Measurements from ENCODE around the gene COX17. TPM values are rescaled to one million over a fixed set of nuclear protein-coding genes. Genes with fewer than 3 reads are reported as not detected.
A peak's percentile ranks its signal among the peaks of the same experiment; 100 is the strongest.

The COX17 gene
- 34.1 TPM for total RNA-seq
- polyA plus RNA-seq, result 100 to 1,000 TPM in 2 of 4 donors, 10 to 100 TPM in 2; 82.1 to 124 (median 97.2) TPM

GRCh38 chr3:119676771-119677640 lies at the start of gene COX17:
Gene COX17, minus strand, starts transcription at chr3:119677406. Its CDS starts 96 bp downstream, at chr3:119677310.
- H3K36me3 ChIP-seq (ENCODE audit: control insufficient read depth, insufficient read depth, low read length), result peaks cover 31% of the 10 kb centered on the region
- H3K4me1 Mint-ChIP-seq, result peaks cover 13 to 43% (median 35%) of the 10 kb centered on the region in 4 donors
- H3K27me3 Mint-ChIP-seq, result peaks cover 5% of the 10 kb centered on the region

DNA sequence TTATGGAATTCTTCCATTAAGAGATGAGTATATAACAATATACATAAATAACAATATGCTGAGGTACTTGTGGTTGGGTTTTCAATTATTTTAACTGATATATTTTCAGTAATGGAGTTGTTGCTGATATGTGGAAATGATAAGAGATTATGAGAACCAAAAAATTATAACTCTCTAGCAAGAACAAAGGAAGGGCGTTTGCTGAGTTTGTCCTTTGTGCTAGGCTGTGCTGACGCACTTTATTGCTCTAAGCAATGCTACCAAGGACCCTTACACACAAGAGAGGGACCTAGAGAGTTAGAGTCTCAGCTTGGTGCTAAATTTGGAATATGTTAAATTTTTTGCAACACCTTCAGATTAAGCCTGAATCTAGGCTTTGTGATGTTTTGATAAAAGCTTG lies 49.7 kb upstream of the COX17 start:
- Histone ChIP-seq H3K4me3 (ENCODE audit: low read depth, low read length) (no peak overlapping the region), H3K9me3 (ENCODE audit: control insufficient read depth in 2 of 2, low read length in 2 of 2) (no peaks in the 10 kb centered on the region), H3K27ac (ENCODE audit: insufficient read depth, low read length, poor library complexity, severe bottlenecking) (no peak overlapping the region), H3K27me3 (ENCODE audit: control insufficient read depth, insufficient read depth, low read length) (no peaks in the 10 kb centered on the region), H3K4me1 (ENCODE audit: control insufficient read depth, insufficient read depth, low read length, poor library complexity, severe bottlenecking) (no peaks in the 10 kb centered on the region), H3K36me3 (ENCODE audit: control insufficient read depth, insufficient read depth, low read length) (no peaks in the 10 kb centered on the region)
- no peak overlapping the region for H3K27ac Mint-ChIP-seq
- ATAC-seq (ENCODE audit: low read depth in 2 of 2) (no peak), DNase-seq (no peak)
- no peaks in the 10 kb centered on the region for H3K36me3 Mint-ChIP-seq
- no peak overlapping the region for H3K4me3 Mint-ChIP-seq
- no peaks in the 10 kb centered on the region for H3K27me3 Mint-ChIP-seq
- H3K9me3 Mint-ChIP-seq, result no peaks in the 10 kb centered on the region
- H3K4me1 Mint-ChIP-seq, result no peaks in the 10 kb centered on the region

More at GRCh38 chr3:119676771-119677640, at the start of gene COX17:
- Histone ChIP-seq H3K4me1 (ENCODE audit: control insufficient read depth, insufficient read depth, low read length, poor library complexity, severe bottlenecking) (peaks cover 21% of the 10 kb centered on the region), H3K27ac (ENCODE audit: insufficient read depth, low read length, poor library complexity, severe bottlenecking) (peak within 1 kb of the TSS; percentile 91), H3K4me3 (ENCODE audit: low read depth, low read length) (peak within 1 kb of the TSS; percentile 96), H3K9me3 (ENCODE audit: control insufficient read depth in 2 of 2, low read length in 2 of 2) (no peaks in the 10 kb centered on the region), H3K27me3 (ENCODE audit: control insufficient read depth, insufficient read depth, low read length) (no peaks in the 10 kb centered on the region)
- Mint-ChIP-seq H3K27ac (peak within 1 kb of the TSS; percentile 96 to 99 (median 98)), H3K9me3 (no peaks in the 10 kb centered on the region), H3K36me3 (peaks cover 12% of the 10 kb centered on the region), H3K4me3 (peak within 1 kb of the TSS; percentile 86 to 96 (median 92))
- peak; percentile 95 to 99 (median 98) for DNase-seq
- peak; percentile 86 to 88 for ATAC-seq (ENCODE audit: low read depth in 2 of 2)

DNA sequence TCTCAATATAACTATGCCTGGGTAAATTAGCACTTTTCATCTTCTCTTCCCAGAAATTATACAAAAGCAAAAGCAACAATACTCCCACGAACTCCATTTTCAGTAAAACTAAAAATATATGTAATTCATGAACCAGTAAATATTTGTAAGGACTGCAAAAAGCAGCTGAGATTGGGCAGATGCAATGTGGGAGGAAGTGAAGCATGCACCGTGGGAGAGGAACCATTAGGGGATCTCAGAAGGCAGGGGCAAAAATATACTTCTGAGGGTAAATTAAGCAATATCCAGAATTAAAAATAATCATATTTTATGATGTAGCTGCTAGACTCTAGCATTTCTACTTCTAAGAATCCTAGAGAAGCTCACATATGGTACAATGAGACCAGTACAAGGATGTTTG lies 45.8 kb upstream of the COX17 start:
- Histone ChIP-seq H3K4me3 (ENCODE audit: low read depth, low read length) (no peak overlapping the region), H3K27ac (ENCODE audit: insufficient read depth, low read length, poor library complexity, severe bottlenecking) (no peak overlapping the region), H3K4me1 (ENCODE audit: control insufficient read depth, insufficient read depth, low read length, poor library complexity, severe bottlenecking) (no peaks in the 10 kb centered on the region), H3K36me3 (ENCODE audit: control insufficient read depth, insufficient read depth, low read length) (no peaks in the 10 kb centered on the region), H3K9me3 (ENCODE audit: control insufficient read depth in 2 of 2, low read length in 2 of 2) (no peaks in the 10 kb centered on the region), H3K27me3 (ENCODE audit: control insufficient read depth, insufficient read depth, low read length) (no peaks in the 10 kb centered on the region)
- Mint-ChIP-seq H3K4me1 (no peaks in the 10 kb centered on the region), H3K36me3 (no peaks in the 10 kb centered on the region), H3K27ac (no peak overlapping the region), H3K27me3 (no peaks in the 10 kb centered on the region), H3K4me3 (no peak overlapping the region), H3K9me3 (no peaks in the 10 kb centered on the region)
- DNase-seq, result no peak
- ATAC-seq (ENCODE audit: low read depth in 2 of 2), result no peak

DNA sequence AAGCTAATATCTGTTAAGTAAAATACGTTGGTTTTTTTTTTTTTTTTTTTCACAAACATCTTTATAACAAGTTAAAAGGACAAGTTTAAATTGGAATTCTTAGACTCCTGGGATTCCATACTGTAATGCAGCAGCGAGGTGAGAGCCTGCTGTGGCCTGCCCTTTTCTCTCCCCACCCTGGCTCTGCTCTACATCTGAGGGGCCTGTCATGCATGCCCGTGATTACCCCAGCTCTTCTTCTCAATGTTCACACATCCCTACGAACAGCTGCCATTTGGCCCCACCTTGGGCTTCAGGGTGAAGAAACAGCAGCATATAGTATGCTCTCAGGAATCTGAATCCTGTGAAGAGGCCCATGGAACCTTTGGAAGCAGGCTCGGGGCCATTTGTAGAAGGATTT lies 40.3 kb upstream of the COX17 start:
- H3K4me1 Mint-ChIP-seq, result no peaks in the 10 kb centered on the region
- Histone ChIP-seq H3K4me1 (ENCODE audit: control insufficient read depth, insufficient read depth, low read length, poor library complexity, severe bottlenecking) (no peaks in the 10 kb centered on the region), H3K27me3 (ENCODE audit: control insufficient read depth, insufficient read depth, low read length) (no peaks in the 10 kb centered on the region), H3K27ac (ENCODE audit: insufficient read depth, low read length, poor library complexity, severe bottlenecking) (no peak overlapping the region), H3K9me3 (ENCODE audit: control insufficient read depth in 2 of 2, low read length in 2 of 2) (no peaks in the 10 kb centered on the region), H3K36me3 (ENCODE audit: control insufficient read depth, insufficient read depth, low read length) (no peaks in the 10 kb centered on the region), H3K4me3 (ENCODE audit: low read depth, low read length) (no peak overlapping the region)
- no peaks in the 10 kb centered on the region for H3K36me3 Mint-ChIP-seq
- DNase-seq, result no peak
- no peak overlapping the region for H3K4me3 Mint-ChIP-seq
- H3K9me3 Mint-ChIP-seq, result no peaks in the 10 kb centered on the region
- ATAC-seq (ENCODE audit: low read depth in 2 of 2), result no peak
- no peak overlapping the region for H3K27ac Mint-ChIP-seq
- H3K27me3 Mint-ChIP-seq, result peaks cover 4% of the 10 kb centered on the region

DNA sequence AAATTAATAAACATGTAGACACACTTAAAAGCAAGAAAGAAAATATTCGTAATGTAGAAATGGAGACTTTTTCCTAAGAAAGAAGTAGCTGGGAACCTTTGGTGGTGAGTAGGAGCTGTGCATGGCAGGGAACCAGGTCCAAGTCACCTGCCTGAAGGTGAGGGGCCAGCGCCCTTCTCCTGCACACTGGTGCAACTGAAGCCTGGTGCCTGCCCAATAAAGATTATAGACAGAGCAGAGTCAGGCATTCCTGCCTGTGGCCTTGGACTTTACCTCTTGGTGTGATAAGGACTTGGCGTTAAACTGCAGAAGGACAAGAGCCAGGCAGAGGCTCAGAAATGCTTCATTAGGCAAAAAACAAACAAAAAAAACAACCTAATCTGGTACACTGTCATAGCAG lies 39.8 kb upstream of the COX17 start:
- ATAC-seq (ENCODE audit: low read depth in 2 of 2) (no peak), DNase-seq (no peak)
- H3K4me1 Mint-ChIP-seq, result no peaks in the 10 kb centered on the region
- no peaks in the 10 kb centered on the region for H3K4me1 ChIP-seq (ENCODE audit: control insufficient read depth, insufficient read depth, low read length, poor library complexity, severe bottlenecking)
- no peaks in the 10 kb centered on the region for H3K36me3 ChIP-seq (ENCODE audit: control insufficient read depth, insufficient read depth, low read length)
- H3K36me3 Mint-ChIP-seq, result no peaks in the 10 kb centered on the region
- no peak overlapping the region for H3K4me3 Mint-ChIP-seq
- H3K9me3 ChIP-seq (ENCODE audit: control insufficient read depth in 2 of 2, low read length in 2 of 2), result no peaks in the 10 kb centered on the region
- H3K27ac Mint-ChIP-seq, result no peak overlapping the region
- H3K27ac ChIP-seq (ENCODE audit: insufficient read depth, low read length, poor library complexity, severe bottlenecking), result no peak overlapping the region
- no peaks in the 10 kb centered on the region for H3K27me3 ChIP-seq (ENCODE audit: control insufficient read depth, insufficient read depth, low read length)
- no peak overlapping the region for H3K4me3 ChIP-seq (ENCODE audit: low read depth, low read length)
- H3K9me3 Mint-ChIP-seq, result no peaks in the 10 kb centered on the region
- peaks cover 4% of the 10 kb centered on the region for H3K27me3 Mint-ChIP-seq

- Histone ChIP-seq H3K36me3 (ENCODE audit: control insufficient read depth, insufficient read depth, low read length) (no peaks in the 10 kb centered on the region), H3K27ac (ENCODE audit: insufficient read depth, low read length, poor library complexity, severe bottlenecking) (no peak overlapping the region), H3K4me3 (ENCODE audit: low read depth, low read length) (no peak overlapping the region), H3K9me3 (ENCODE audit: control insufficient read depth in 2 of 2, low read length in 2 of 2) (no peaks in the 10 kb centered on the region), H3K27me3 (ENCODE audit: control insufficient read depth, insufficient read depth, low read length) (no peaks in the 10 kb centered on the region), H3K4me1 (ENCODE audit: control insufficient read depth, insufficient read depth, low read length, poor library complexity, severe bottlenecking) (no peaks in the 10 kb centered on the region)
- H3K36me3 Mint-ChIP-seq, result no peaks in the 10 kb centered on the region
- no peak overlapping the region for H3K4me3 Mint-ChIP-seq
- H3K27ac Mint-ChIP-seq, result no peak overlapping the region
- ATAC-seq (ENCODE audit: low read depth in 2 of 2) (no peak), DNase-seq (no peak)
- no peaks in the 10 kb centered on the region for H3K9me3 Mint-ChIP-seq
- H3K27me3 Mint-ChIP-seq, result peaks cover 4% of the 10 kb centered on the region
- no peaks in the 10 kb centered on the region for H3K4me1 Mint-ChIP-seq
Observed at GRCh38 chr3:119715105-119715504, 37.9 kb upstream of the COX17 start.

DNA sequence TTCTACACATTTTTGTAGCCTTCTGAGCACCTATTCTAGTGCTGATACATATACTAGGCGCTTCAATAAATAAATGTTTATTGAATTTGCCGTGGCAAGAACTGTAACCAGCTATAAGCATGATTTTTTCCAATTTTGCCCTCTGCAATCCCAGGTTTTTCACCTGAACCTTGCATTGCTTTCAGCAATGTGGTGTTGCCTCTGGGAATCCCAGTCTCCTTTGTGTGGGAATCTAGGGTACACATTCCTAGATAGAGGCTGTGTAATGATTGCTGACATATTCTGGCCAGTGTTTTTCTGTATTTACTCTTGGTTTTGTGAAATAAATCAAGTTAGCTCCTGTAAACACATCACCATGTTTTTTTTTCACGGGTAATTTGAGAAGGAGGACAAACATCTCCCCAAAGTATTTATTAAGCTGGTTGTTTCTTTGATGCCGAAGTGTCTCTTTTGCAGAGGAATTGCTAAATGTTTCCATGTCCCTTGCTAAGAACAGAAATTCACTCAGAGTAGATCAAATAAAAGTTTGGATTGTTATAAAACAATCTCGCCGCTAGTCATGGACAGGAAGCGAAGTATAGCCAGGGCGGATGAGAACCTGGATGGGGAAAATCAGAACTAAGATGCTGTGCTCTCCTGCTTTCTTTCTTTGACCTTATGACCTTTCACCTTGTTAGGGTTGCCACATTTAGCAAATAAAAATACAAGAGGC lies 26.8 kb upstream of the COX17 start:
- DNase-seq (no peak), ATAC-seq (ENCODE audit: low read depth in 2 of 2) (no peak)
- Mint-ChIP-seq H3K27ac (peak overlapping the region in 2 of 3 donors; percentile 6 to 42), H3K9me3 (no peaks in the 10 kb centered on the region), H3K36me3 (no peaks in the 10 kb centered on the region), H3K27me3 (peaks cover 6% of the 10 kb centered on the region), H3K4me3 (peak overlapping the region; percentile 70 to 86 (median 82)), H3K4me1 (peaks cover 19 to 36% (median 27%) of the 10 kb centered on the region in 4 donors)
- no peaks in the 10 kb centered on the region for H3K9me3 ChIP-seq (ENCODE audit: control insufficient read depth in 2 of 2, low read length in 2 of 2)
- no peak overlapping the region for H3K4me3 ChIP-seq (ENCODE audit: low read depth, low read length)
- no peak overlapping the region for H3K27ac ChIP-seq (ENCODE audit: insufficient read depth, low read length, poor library complexity, severe bottlenecking)
- H3K36me3 ChIP-seq (ENCODE audit: control insufficient read depth, insufficient read depth, low read length), result no peaks in the 10 kb centered on the region
- no peaks in the 10 kb centered on the region for H3K27me3 ChIP-seq (ENCODE audit: control insufficient read depth, insufficient read depth, low read length)
- H3K4me1 ChIP-seq (ENCODE audit: control insufficient read depth, insufficient read depth, low read length, poor library complexity, severe bottlenecking), result peaks cover 18% of the 10 kb centered on the region
